Adipocyte (in vitro differentiated cells): ENCODE measurements around the gene BHLHA15.

ENCODE experiments used
- DNase-seq: peaks from one replicate; pipeline ENCODE4 v3.0.0-alpha.2; 2015; ENCODE audit warnings: low read depth
- H3K27me3 ChIP-seq: replicated peaks from 2 replicates; pipeline ENCODE4 v1.7.0; 2013; ENCODE audit warnings: mild to moderate bottlenecking, low read length, moderate library complexity; ENCODE audit not compliant: control insufficient read depth, insufficient read depth
- H3K36me3 ChIP-seq: 2 replicates; pipeline ENCODE4 v1.7.0; 2013; ENCODE audit warnings: low read length, mild to moderate bottlenecking, moderate library complexity; ENCODE audit not compliant: control insufficient read depth, insufficient read depth, severe bottlenecking
- H3K4me1 ChIP-seq: 2 replicates; pipeline ENCODE4 v1.7.0; 2013; ENCODE audit warnings: mild to moderate bottlenecking, low read length, moderate library complexity; ENCODE audit not compliant: control insufficient read depth, insufficient read depth
- H3K4me3 ChIP-seq: 2 replicates; pipeline ENCODE4 v1.7.0; 2013; ENCODE audit warnings: mild to moderate bottlenecking, low read length, moderate library complexity
- H3K9ac ChIP-seq: 2 replicates; pipeline ENCODE4 v1.7.0; 2013; ENCODE audit warnings: mild to moderate bottlenecking, low read length, moderate library complexity
- H3K9me3 ChIP-seq: 2 replicates; pipeline ENCODE4 v1.7.0; 2013; ENCODE audit warnings: mild to moderate bottlenecking, low read length, moderate library complexity; ENCODE audit not compliant: control insufficient read depth

Gene BHLHA15

GRCh38 chr7:98174334-98175259 lies 36.6 kb upstream of the BHLHA15 start:
- no peak for DNase-seq
- peaks cover 23% of the 10 kb centered on the region for H3K36me3 ChIP-seq
- H3K4me1 ChIP-seq, result no peaks in the 10 kb centered on the region
- H3K4me3 ChIP-seq, result no peak overlapping the region
- no peak overlapping the region for H3K9ac ChIP-seq
- H3K27me3 ChIP-seq, result no peaks in the 10 kb centered on the region
- no peaks in the 10 kb centered on the region for H3K9me3 ChIP-seq

- no peaks in the 10 kb centered on the region for H3K4me1 ChIP-seq
- peaks cover 23% of the 10 kb centered on the region for H3K36me3 ChIP-seq
- H3K27me3 ChIP-seq, result no peaks in the 10 kb centered on the region
- DNase-seq, result no peak
- no peak overlapping the region for H3K4me3 ChIP-seq
- no peak overlapping the region for H3K9ac ChIP-seq
- H3K9me3 ChIP-seq, result no peaks in the 10 kb centered on the region
Observed at GRCh38 chr7:98175260-98175940, 35.8 kb upstream of the BHLHA15 start.

GRCh38 chr7:98177553-98177952 lies 33.7 kb upstream of the BHLHA15 start:
- Histone ChIP-seq H3K9me3 (no peaks in the 10 kb centered on the region), H3K9ac (no peak overlapping the region), H3K4me3 (no peak overlapping the region), H3K4me1 (no peaks in the 10 kb centered on the region), H3K27me3 (no peaks in the 10 kb centered on the region), H3K36me3 (peaks cover 18% of the 10 kb centered on the region)
- DNase-seq, result no peak

GRCh38 chr7:98178321-98178720 lies 32.9 kb upstream of the BHLHA15 start:
- Histone ChIP-seq H3K36me3 (peaks cover 18% of the 10 kb centered on the region), H3K9ac (no peak overlapping the region), H3K9me3 (no peaks in the 10 kb centered on the region), H3K4me3 (no peak overlapping the region), H3K4me1 (no peaks in the 10 kb centered on the region), H3K27me3 (no peaks in the 10 kb centered on the region)
- DNase-seq, result no peak

- Histone ChIP-seq H3K4me1 (no peaks in the 10 kb centered on the region), H3K36me3 (peaks cover 18% of the 10 kb centered on the region), H3K9ac (no peak overlapping the region), H3K27me3 (no peaks in the 10 kb centered on the region), H3K9me3 (no peaks in the 10 kb centered on the region), H3K4me3 (no peak overlapping the region)
- no peak for DNase-seq
Observed at GRCh38 chr7:98178762-98179490, 32.3 kb upstream of the BHLHA15 start.

GRCh38 chr7:98180751-98181150 lies 30.5 kb upstream of the BHLHA15 start:
- Histone ChIP-seq H3K36me3 (peaks cover 4% of the 10 kb centered on the region), H3K9ac (no peak overlapping the region), H3K4me1 (no peaks in the 10 kb centered on the region), H3K9me3 (no peaks in the 10 kb centered on the region), H3K27me3 (no peaks in the 10 kb centered on the region), H3K4me3 (no peak overlapping the region)
- DNase-seq, result no peak

- Histone ChIP-seq H3K4me1 (peaks cover 19% of the 10 kb centered on the region), H3K9me3 (no peaks in the 10 kb centered on the region), H3K27me3 (no peaks in the 10 kb centered on the region), H3K9ac (no peak overlapping the region), H3K4me3 (no peak overlapping the region), H3K36me3 (no peaks in the 10 kb centered on the region)
- DNase-seq, result no peak
Observed at GRCh38 chr7:98185101-98185500, 26.1 kb upstream of the BHLHA15 start.

- H3K4me3 ChIP-seq, result peak overlapping the region; percentile 65
- H3K9me3 ChIP-seq, result no peaks in the 10 kb centered on the region
Observed at GRCh38 chr7:98186452-98187137, 24.6 kb upstream of the BHLHA15 start.

GRCh38 chr7:98187138-98187502 lies 24.1 kb upstream of the BHLHA15 start:
- Histone ChIP-seq H3K9ac (peak overlapping the region; percentile 76), H3K4me1 (peaks cover 19% of the 10 kb centered on the region), H3K36me3 (peaks cover 5% of the 10 kb centered on the region), H3K4me3 (peak overlapping the region; percentile 65), H3K9me3 (no peaks in the 10 kb centered on the region), H3K27me3 (no peaks in the 10 kb centered on the region)
- DNase-seq, result no peak

More at GRCh38 chr7:98186452-98187137, 24.6 kb upstream of the BHLHA15 start:
- Histone ChIP-seq H3K4me1 (peaks cover 19% of the 10 kb centered on the region), H3K36me3 (peaks cover 2% of the 10 kb centered on the region), H3K27me3 (no peaks in the 10 kb centered on the region), H3K9ac (peak overlapping the region; percentile 76)
- no peak for DNase-seq

- Histone ChIP-seq H3K27me3 (no peaks in the 10 kb centered on the region), H3K9ac (no peak overlapping the region), H3K4me3 (no peak overlapping the region), H3K4me1 (peaks cover 19% of the 10 kb centered on the region), H3K9me3 (no peaks in the 10 kb centered on the region), H3K36me3 (peaks cover 24% of the 10 kb centered on the region)
- DNase-seq, result no peak
Observed at GRCh38 chr7:98189559-98189958, 21.7 kb upstream of the BHLHA15 start.
